Gastroesophageal sphincter (tissue), 4 donors: ENCODE results near the gene HBG1. TPM values are rescaled to one million over a fixed set of nuclear protein-coding genes. Genes with fewer than 3 reads are reported as not detected.
"Not testable (repeated sequence)": the region's sequence is repeated elsewhere in the genome, so short reads cannot be mapped to it uniquely, and the experiment has no call there.

Experiments used
- ATAC-seq: fragments of 150-250 bp; one replicate; pipeline ENCODE4 v1.9.1; 2016; ENCODE audit warnings: mild to moderate bottlenecking, moderate library complexity
- H3K27ac ChIP-seq, 4 donors: fragments of 200-600 bp; sonication (generic) in 3 of 4; 1 replicate in 3 of 4; 2 replicates in 1 of 4; pipeline ENCODE4 v1.5.1; 2016 to 2019
- H3K27me3 ChIP-seq: fragments of 200-600 bp; sonication (generic); one replicate; pipeline ENCODE4 v1.5.1; 2019
- H3K36me3 ChIP-seq, 2 donors: fragments of 200-600 bp; sonication (generic); one replicate each; pipeline ENCODE4 v1.5.1; 2019; ENCODE audit warnings: control low read depth in 1 of 2
- H3K4me1 ChIP-seq, 3 donors: fragments of 200-600 bp; sonication (generic); 1 replicate in 2 of 3; 2 replicates in 1 of 3; pipeline ENCODE4 v1.5.1; 2016 to 2019; ENCODE audit warnings: control low read depth in 2 of 3
- H3K4me3 ChIP-seq, 2 donors: fragments of 200-600 bp; sonication (generic); one replicate each; pipeline ENCODE4 v1.5.1; 2019; ENCODE audit warnings: mild to moderate bottlenecking in 1 of 2, moderate library complexity in 1 of 2
- H3K9me3 ChIP-seq, 3 donors: fragments of 200-600 bp; sonication (generic); one replicate each; pipeline ENCODE4 v1.5.1; 2017 to 2019; ENCODE audit warnings: control low read depth in 2 of 3
- CTCF ChIP-seq, 4 experiments: fragments of 200-600 bp in 2 of 4; fragments of 450-650 bp in 2 of 4; sonication (generic) in 1 of 4; IDR thresholded peaks; one replicate each; pipeline ENCODE4 v1.5.1; 2017 to 2019; ENCODE audit warnings: antibody characterized with exemption in 4 of 4, mild to moderate bottlenecking in 2 of 4, moderate library complexity in 2 of 4
- EP300 ChIP-seq: sonication (generic); formaldehyde crosslinking; IDR thresholded peaks from one replicate; pipeline ENCODE4 v1.6.1; 2017; ENCODE audit warnings: antibody characterized with exemption, mild to moderate bottlenecking
- POLR2A ChIP-seq, 2 donors: fragments of 450-650 bp; IDR thresholded peaks; one replicate each; pipeline ENCODE4 v1.6.1; 2017; ENCODE audit warnings: antibody characterized with exemption in 2 of 2, mild to moderate bottlenecking in 2 of 2, moderate library complexity in 1 of 2
- POLR2AphosphoS5 ChIP-seq: sonication (generic); formaldehyde crosslinking; IDR thresholded peaks from one replicate; pipeline ENCODE4 v1.6.1; 2017; ENCODE audit warnings: antibody characterized with exemption
- WGBS, 2 donors: methylation state at CpG; one replicate each; pipeline ENCODE4 v1.1.5; 2018; ENCODE audit warnings: low coverage in 1 of 2; 5-methylcytosine and 5-hydroxymethylcytosine counted together
- total RNA-seq, 4 donors: library from RNA; depleted of rRNA; stranded (reverse); fragments of >200 nt; gene quantifications; one replicate each; pipeline ENCODE4 v1.1.0, GENCODE V29; 2016

Gene HBG1
- total RNA-seq, 4 donors from 2014 or later = not detected

- Histone ChIP-seq H3K9me3 (peaks cover 0 to 22% (median 0%) of the 10 kb centered on the region in 3 donors), H3K27ac (no peak overlapping the region)
- WGBS, 2 donors = 61 to 65% methylated on average over 4 to 5 of the region's 7 CpGs
Observed at GRCh38 chr11:5258543-5259262, 9.0 kb upstream of the HBG1 start.

GRCh38 chr11:5257296-5257695 is 7.6 kb upstream of the HBG1 start:
- H3K27ac ChIP-seq = no peak overlapping the region
- no peaks in the 10 kb centered on the region for H3K27me3 ChIP-seq
- no peak overlapping the region for H3K4me3 ChIP-seq
- no peaks in the 10 kb centered on the region for H3K4me1 ChIP-seq
- WGBS, 2 donors = 14 to 16% methylated on average over 1 to 2 of the region's 2 CpGs
- H3K9me3 ChIP-seq = peaks cover 0 to 22% (median 0%) of the 10 kb centered on the region in 3 donors
- TF ChIP-seq POLR2AphosphoS5 (no peak), POLR2A (IDR thresholded peaks at IDR 0.05) (no peak), CTCF (IDR thresholded peaks at IDR 0.05) (no peak), EP300 (no peak)
- ATAC-seq = no peak
- no peaks in the 10 kb centered on the region for H3K36me3 ChIP-seq

More at GRCh38 chr11:5258543-5259262, 9.0 kb upstream of the HBG1 start:
- H3K4me1 ChIP-seq = no peaks in the 10 kb centered on the region
- no peak overlapping the region for H3K4me3 ChIP-seq
- H3K36me3 ChIP-seq = no peaks in the 10 kb centered on the region
- no peak for ATAC-seq
- H3K27me3 ChIP-seq = no peaks in the 10 kb centered on the region
- TF ChIP-seq CTCF (IDR thresholded peaks at IDR 0.05) (no peak), EP300 (no peak), POLR2AphosphoS5 (no peak), POLR2A (IDR thresholded peaks at IDR 0.05) (no peak)

- WGBS, 2 donors = 64 to 69% methylated on average over 3 of the region's 9 CpGs
- H3K36me3 ChIP-seq, ATAC-seq, H3K4me3 ChIP-seq, H3K4me1 ChIP-seq, H3K27me3 ChIP-seq, H3K27ac ChIP-seq, H3K9me3 ChIP-seq: not testable (repeated sequence)
Observed at GRCh38 chr11:5254646-5255413, 5.2 kb upstream of the HBG1 start, which contains the start of gene HBG2. HBG2 (minus strand) TSS chr11:5254781; CDS start chr11:5254728, 53 bp downstream.

GRCh38 chr11:5254023-5254422 is 4.4 kb upstream of the HBG1 start:
- not testable (repeated sequence) for ATAC-seq, H3K27ac ChIP-seq, H3K36me3 ChIP-seq, H3K4me1 ChIP-seq, H3K4me3 ChIP-seq, H3K9me3 ChIP-seq, H3K27me3 ChIP-seq
- WGBS, 2 donors = 74 to 86% methylated on average over 2 of the region's 2 CpGs

GRCh38 chr11:5253440-5253839 is 3.8 kb upstream of the HBG1 start:
- not testable (repeated sequence) for H3K36me3 ChIP-seq, H3K27ac ChIP-seq, H3K27me3 ChIP-seq, ATAC-seq, H3K4me3 ChIP-seq, H3K9me3 ChIP-seq, H3K4me1 ChIP-seq
- WGBS, 2 donors = 80% methylated on average over 3 of the region's 5 CpGs; no CpG with 5 or more reads in 1 of the 2 donors

- Histone ChIP-seq H3K27me3 (no peaks in the 10 kb centered on the region), H3K36me3 (no peaks in the 10 kb centered on the region), H3K4me3 (no peak overlapping the region), H3K4me1 (no peaks in the 10 kb centered on the region), H3K9me3 (no peaks in the 10 kb centered on the region), H3K27ac (no peak overlapping the region)
- TF ChIP-seq EP300 = no peak
- TF ChIP-seq POLR2AphosphoS5 = no peak
- no peak for TF ChIP-seq POLR2A (IDR thresholded peaks at IDR 0.05)
- TF ChIP-seq CTCF (IDR thresholded peaks at IDR 0.05) = no peak
- ATAC-seq = no peak
- 50 to 85% methylated on average over 1 of the region's 1 CpG for WGBS, 2 donors
Observed at GRCh38 chr11:5252919-5253265, 3.2 kb upstream of the HBG1 start.
